ENCODE measurements around the gene FYN. TPM values are rescaled to one million over a fixed set of nuclear protein-coding genes. Genes with fewer than 3 reads are reported as not detected.

The FYN gene
- polyA plus RNA-seq, 3 donors from 2014 or later = 358 to 488 (median 414) TPM

- peak overlapping the region; percentile 75 to 97 (median 90) for H3K27ac Mint-ChIP-seq
- H3K36me3 Mint-ChIP-seq = peaks cover 3 to 13% (median 4%) of the 10 kb centered on the region in 3 donors
- H3K4me1 Mint-ChIP-seq = peaks cover 96 to 100% of the 10 kb centered on the region in 2 donors
- H3K9me3 Mint-ChIP-seq = no peaks in the 10 kb centered on the region
- no peak for DNase-seq
- peak overlapping the region in 4 of 5 donors; percentile 12 to 80 (median 56) for H3K4me3 Mint-ChIP-seq
- H3K27me3 Mint-ChIP-seq (ENCODE audit: low read depth in 3 of 3) = peaks cover 3 to 10% (median 6%) of the 10 kb centered on the region in 3 donors
Observed at GRCh38 chr6:111779031-111779430, 94.2 kb downstream of the FYN start.

GRCh38 chr6:111777357-111777756 lies 95.9 kb downstream of the FYN start:
- DNase-seq = peak; percentile 44 to 62 (median 52)
- H3K27me3 Mint-ChIP-seq (ENCODE audit: low read depth in 3 of 3) = peaks cover 3 to 7% (median 6%) of the 10 kb centered on the region in 3 donors
- H3K27ac Mint-ChIP-seq = peak overlapping the region; percentile 75 to 97 (median 90)
- H3K9me3 Mint-ChIP-seq = no peaks in the 10 kb centered on the region
- peak overlapping the region; percentile 31 to 80 (median 63) for H3K4me3 Mint-ChIP-seq
- H3K4me1 Mint-ChIP-seq = peaks cover 89 to 97% of the 10 kb centered on the region in 2 donors
- peaks cover 3 to 7% (median 5%) of the 10 kb centered on the region in 3 donors for H3K36me3 Mint-ChIP-seq

GRCh38 chr6:111776236-111777221 lies 96.7 kb downstream of the FYN start:
- Mint-ChIP-seq H3K9me3 (no peaks in the 10 kb centered on the region), H3K27me3 (ENCODE audit: low read depth in 3 of 3) (peaks cover 3 to 7% (median 6%) of the 10 kb centered on the region in 3 donors), H3K4me1 (peaks cover 91 to 97% of the 10 kb centered on the region in 2 donors), H3K4me3 (peak overlapping the region; percentile 11 to 75 (median 51)), H3K27ac (peak overlapping the region; percentile 75 to 97 (median 88)), H3K36me3 (peaks cover 7 to 13% (median 10%) of the 10 kb centered on the region in 3 donors)
- DNase-seq = no peak

GRCh38 chr6:111775145-111775922 lies 97.9 kb downstream of the FYN start:
- Mint-ChIP-seq H3K36me3 (peaks cover 10 to 16% (median 10%) of the 10 kb centered on the region in 3 donors), H3K4me1 (peaks cover 91 to 97% of the 10 kb centered on the region in 2 donors), H3K4me3 (peak overlapping the region; percentile 52 to 75 (median 65))

GRCh38 chr6:111774346-111774703 lies 98.9 kb downstream of the FYN start:
- Mint-ChIP-seq H3K27me3 (ENCODE audit: low read depth in 3 of 3) (peaks cover 3 to 8% (median 4%) of the 10 kb centered on the region in 3 donors), H3K9me3 (no peaks in the 10 kb centered on the region), H3K4me1 (peaks cover 91 to 97% of the 10 kb centered on the region in 2 donors), H3K36me3 (peaks cover 6 to 11% (median 11%) of the 10 kb centered on the region in 3 donors), H3K27ac (peak overlapping the region; percentile 75 to 97 (median 88)), H3K4me3 (peak overlapping the region in 4 of 5 donors; percentile 16 to 68 (median 51))
- no peak for DNase-seq

More at GRCh38 chr6:111775145-111775922, 97.9 kb downstream of the FYN start:
- Mint-ChIP-seq H3K9me3 (no peaks in the 10 kb centered on the region), H3K27me3 (ENCODE audit: low read depth in 3 of 3) (peaks cover 3 to 6% (median 4%) of the 10 kb centered on the region in 3 donors), H3K27ac (peak overlapping the region; percentile 75 to 97 (median 88))
- no peak for DNase-seq

GRCh38 chr6:111773501-111774345 lies 99.5 kb downstream of the FYN start:
- Mint-ChIP-seq H3K4me1 (peaks cover 91 to 97% of the 10 kb centered on the region in 2 donors), H3K36me3 (peaks cover 6 to 14% (median 11%) of the 10 kb centered on the region in 3 donors), H3K27ac (peak overlapping the region; percentile 75 to 97 (median 88)), H3K27me3 (ENCODE audit: low read depth in 3 of 3) (peaks cover under 1 to 8% (median 4%) of the 10 kb centered on the region in 3 donors), H3K4me3 (peak overlapping the region in 2 of 5 donors; percentile 9 to 19), H3K9me3 (no peaks in the 10 kb centered on the region)
- no peak for DNase-seq

GRCh38 chr6:111772381-111772780 lies 100.9 kb downstream of the FYN start:
- H3K4me1 Mint-ChIP-seq = peaks cover 91 to 97% of the 10 kb centered on the region in 2 donors
- no peak overlapping the region for H3K4me3 Mint-ChIP-seq
- H3K9me3 Mint-ChIP-seq = no peaks in the 10 kb centered on the region
- peaks cover 4 to 11% (median 9%) of the 10 kb centered on the region in 3 donors for H3K27me3 Mint-ChIP-seq (ENCODE audit: low read depth in 3 of 3)
- peaks cover 6 to 11% (median 10%) of the 10 kb centered on the region in 3 donors for H3K36me3 Mint-ChIP-seq
- DNase-seq = no peak
- H3K27ac Mint-ChIP-seq = peak overlapping the region; percentile 81 to 100 (median 100)

GRCh38 chr6:111771629-111772028 lies 101.6 kb downstream of the FYN start:
- Mint-ChIP-seq H3K4me1 (peaks cover 92 to 97% of the 10 kb centered on the region in 2 donors), H3K27me3 (ENCODE audit: low read depth in 3 of 3) (peaks cover 6 to 11% (median 9%) of the 10 kb centered on the region in 3 donors), H3K4me3 (peak overlapping the region in 4 of 5 donors; percentile 26 to 58 (median 41)), H3K9me3 (no peaks in the 10 kb centered on the region), H3K27ac (peak overlapping the region; percentile 81 to 100 (median 100)), H3K36me3 (peaks cover 6 to 11% (median 10%) of the 10 kb centered on the region in 3 donors)
- no peak for DNase-seq

GRCh38 chr6:111771094-111771432 lies 102.2 kb downstream of the FYN start:
- peak overlapping the region; percentile 44 to 90 (median 60) for H3K4me3 Mint-ChIP-seq
- peaks cover 6 to 11% (median 10%) of the 10 kb centered on the region in 3 donors for H3K36me3 Mint-ChIP-seq
- peak overlapping the region; percentile 100 for H3K27ac Mint-ChIP-seq
- no peak for DNase-seq
- no peaks in the 10 kb centered on the region for H3K9me3 Mint-ChIP-seq
- H3K27me3 Mint-ChIP-seq (ENCODE audit: low read depth in 3 of 3) = peaks cover 7 to 14% (median 9%) of the 10 kb centered on the region in 3 donors
- peaks cover 92 to 97% of the 10 kb centered on the region in 2 donors for H3K4me1 Mint-ChIP-seq

GRCh38 chr6:111770263-111771093 lies 102.8 kb downstream of the FYN start:
- no peaks in the 10 kb centered on the region for H3K9me3 Mint-ChIP-seq
- DNase-seq = peak; percentile 64 to 71 (median 66)
- peak overlapping the region; percentile 44 to 90 (median 60) for H3K4me3 Mint-ChIP-seq
- H3K27ac Mint-ChIP-seq = peak overlapping the region; percentile 100
- peaks cover 92 to 97% of the 10 kb centered on the region in 2 donors for H3K4me1 Mint-ChIP-seq
- H3K36me3 Mint-ChIP-seq = peaks cover 6 to 14% (median 11%) of the 10 kb centered on the region in 3 donors
- H3K27me3 Mint-ChIP-seq (ENCODE audit: low read depth in 3 of 3) = peaks cover 9 to 15% (median 11%) of the 10 kb centered on the region in 3 donors

- Mint-ChIP-seq H3K9me3 (no peaks in the 10 kb centered on the region), H3K36me3 (peaks cover 6 to 14% (median 11%) of the 10 kb centered on the region in 3 donors), H3K4me3 (peak overlapping the region; percentile 58 to 90 (median 72)), H3K27me3 (ENCODE audit: low read depth in 3 of 3) (peaks cover 14 to 19% (median 15%) of the 10 kb centered on the region in 3 donors), H3K27ac (peak overlapping the region; percentile 100), H3K4me1 (peaks cover 92 to 97% of the 10 kb centered on the region in 2 donors)
- no peak for DNase-seq
Observed at GRCh38 chr6:111769365-111770152, 103.7 kb downstream of the FYN start.
